ENCODE data around the gene NEAT1.

DNA sequence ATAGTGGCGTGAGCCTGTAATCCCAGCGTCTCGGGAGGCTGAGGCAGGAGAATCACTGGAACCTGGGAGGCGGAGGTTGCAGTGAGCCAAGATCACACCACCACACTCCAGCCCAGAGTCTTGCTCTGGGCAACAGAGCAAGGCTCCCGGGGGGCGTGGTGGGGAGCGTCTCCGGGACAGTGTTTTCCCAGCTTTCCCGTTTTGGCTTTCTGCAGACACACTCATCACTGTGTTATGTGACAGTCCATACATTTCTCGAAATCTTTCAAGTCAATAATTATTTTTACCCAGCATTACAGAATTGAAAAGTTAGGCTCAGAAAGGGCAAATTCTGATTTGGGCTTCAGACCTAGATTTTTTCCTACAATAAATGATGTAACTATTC lies 31.7 kb downstream of the NEAT1 start:
- no peak for TF ChIP-seq YY1 (IDR thresholded peaks at IDR 0.05; ENCODE audit: insufficient read depth, insufficient read length)
- no peak for TF ChIP-seq ZNF274 (IDR thresholded peaks at IDR 0.05; ENCODE audit: low read depth, low read length)
